ENCODE data around the gene CD8B2. TPM values are rescaled to one million over a fixed set of nuclear protein-coding genes. Genes with fewer than 3 reads are reported as not detected.

CD8B2 gene
- total RNA-seq, 2 donors from 2014 or later: not detected

DNA sequence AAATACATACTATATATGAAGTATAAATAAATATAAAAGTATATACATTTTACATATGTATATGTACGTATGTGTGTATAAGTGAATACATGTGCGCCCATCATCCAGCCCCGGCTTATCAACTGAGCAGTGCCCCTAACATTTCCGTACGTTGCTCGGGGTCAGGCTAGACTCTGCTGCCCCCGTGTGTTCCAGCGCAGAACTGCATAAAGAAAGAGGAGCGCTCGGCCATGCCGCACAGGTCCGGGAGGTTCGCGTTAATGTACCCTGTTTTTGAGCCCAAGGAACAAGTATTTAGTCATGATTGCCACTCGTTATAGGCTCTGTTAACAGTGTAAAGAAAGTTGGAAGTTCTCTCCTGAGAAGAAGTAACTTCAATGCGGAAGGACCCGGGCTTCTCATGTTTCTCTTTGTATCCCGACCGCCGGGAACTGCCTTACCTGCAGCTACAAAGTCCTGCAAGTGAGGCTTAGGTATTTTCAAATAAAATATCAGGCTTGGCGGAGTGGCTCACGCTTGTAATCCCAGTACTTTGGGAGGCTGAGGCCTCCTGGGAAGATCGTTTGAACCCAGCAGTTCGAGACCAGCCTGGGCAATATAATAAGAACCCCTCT is 55.7 kb downstream of the CD8B2 start:
- 11 to 23% methylated on average over 16 to 24 of the region's 24 CpGs for WGBS, 2 experiments (ENCODE audit: insufficient coverage in 1 of 2, insufficient read length in 1 of 2)
- no peaks in the 10 kb centered on the region for H3K9me3 ChIP-seq (ENCODE audit: control insufficient read depth, low read length)
- Mint-ChIP-seq H3K27me3 (ENCODE audit: insufficient read depth) (peaks cover 14% of the 10 kb centered on the region), H3K36me3 (ENCODE audit: low read depth) (no peaks in the 10 kb centered on the region), H3K27ac (peak overlapping the region; percentile 71), H3K4me1 (peaks cover 10% of the 10 kb centered on the region), H3K4me3 (peak overlapping the region; percentile 42), H3K9me3 (no peaks in the 10 kb centered on the region)
- H3K27me3 ChIP-seq (ENCODE audit: control insufficient read depth, insufficient read depth, low read length, poor library complexity, severe bottlenecking): peaks cover 9% of the 10 kb centered on the region
- H3K36me3 ChIP-seq (ENCODE audit: control insufficient read depth, insufficient read depth, low read length): no peaks in the 10 kb centered on the region
- H3K9ac ChIP-seq (ENCODE audit: extremely low read depth, low read length, poor library complexity, severe bottlenecking): no peak overlapping the region
- peak; percentile 93 for DNase-seq
- no peak overlapping the region for H3K27ac ChIP-seq (ENCODE audit: low read depth, low read length)
- H3K4me1 ChIP-seq (ENCODE audit: control insufficient read depth, insufficient read depth, low read length): no peaks in the 10 kb centered on the region
- H3K4me3 ChIP-seq (ENCODE audit: low read length): no peak overlapping the region
- TF ChIP-seq, protein P1, sequence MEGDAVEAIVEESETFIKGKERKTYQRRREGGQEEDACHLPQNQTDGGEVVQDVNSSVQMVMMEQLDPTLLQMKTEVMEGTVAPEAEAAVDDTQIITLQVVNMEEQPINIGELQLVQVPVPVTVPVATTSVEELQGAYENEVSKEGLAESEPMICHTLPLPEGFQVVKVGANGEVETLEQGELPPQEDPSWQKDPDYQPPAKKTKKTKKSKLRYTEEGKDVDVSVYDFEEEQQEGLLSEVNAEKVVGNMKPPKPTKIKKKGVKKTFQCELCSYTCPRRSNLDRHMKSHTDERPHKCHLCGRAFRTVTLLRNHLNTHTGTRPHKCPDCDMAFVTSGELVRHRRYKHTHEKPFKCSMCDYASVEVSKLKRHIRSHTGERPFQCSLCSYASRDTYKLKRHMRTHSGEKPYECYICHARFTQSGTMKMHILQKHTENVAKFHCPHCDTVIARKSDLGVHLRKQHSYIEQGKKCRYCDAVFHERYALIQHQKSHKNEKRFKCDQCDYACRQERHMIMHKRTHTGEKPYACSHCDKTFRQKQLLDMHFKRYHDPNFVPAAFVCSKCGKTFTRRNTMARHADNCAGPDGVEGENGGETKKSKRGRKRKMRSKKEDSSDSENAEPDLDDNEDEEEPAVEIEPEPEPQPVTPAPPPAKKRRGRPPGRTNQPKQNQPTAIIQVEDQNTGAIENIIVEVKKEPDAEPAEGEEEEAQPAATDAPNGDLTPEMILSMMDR (conservative IDR thresholded peaks at IDR 0.05): peak; percentile 97

GRCh38 chr2:106545007-106545406 is 57.8 kb downstream of the CD8B2 start:
- DNase-seq: no peak
- Histone ChIP-seq H3K4me1 (ENCODE audit: control insufficient read depth, insufficient read depth, low read length) (no peaks in the 10 kb centered on the region), H3K27ac (ENCODE audit: low read depth, low read length) (no peak overlapping the region), H3K27me3 (ENCODE audit: control insufficient read depth, insufficient read depth, low read length, poor library complexity, severe bottlenecking) (peaks cover 9% of the 10 kb centered on the region), H3K4me3 (ENCODE audit: low read length) (no peak overlapping the region), H3K9ac (ENCODE audit: extremely low read depth, low read length, poor library complexity, severe bottlenecking) (no peak overlapping the region), H3K9me3 (ENCODE audit: control insufficient read depth, low read length) (no peaks in the 10 kb centered on the region), H3K36me3 (ENCODE audit: control insufficient read depth, insufficient read depth, low read length) (no peaks in the 10 kb centered on the region)
- Mint-ChIP-seq H3K9me3 (no peaks in the 10 kb centered on the region), H3K4me3 (no peak overlapping the region), H3K4me1 (no peaks in the 10 kb centered on the region), H3K36me3 (ENCODE audit: low read depth) (no peaks in the 10 kb centered on the region), H3K27me3 (ENCODE audit: insufficient read depth) (peaks cover 14% of the 10 kb centered on the region), H3K27ac (no peak overlapping the region)
- TF ChIP-seq, protein P1 (conservative IDR thresholded peaks at IDR 0.05): peak; percentile 48
- 82 to 94% methylated on average over 8 to 10 of the region's 10 CpGs for WGBS, 2 experiments (ENCODE audit: insufficient coverage in 1 of 2, insufficient read length in 1 of 2)

DNA sequence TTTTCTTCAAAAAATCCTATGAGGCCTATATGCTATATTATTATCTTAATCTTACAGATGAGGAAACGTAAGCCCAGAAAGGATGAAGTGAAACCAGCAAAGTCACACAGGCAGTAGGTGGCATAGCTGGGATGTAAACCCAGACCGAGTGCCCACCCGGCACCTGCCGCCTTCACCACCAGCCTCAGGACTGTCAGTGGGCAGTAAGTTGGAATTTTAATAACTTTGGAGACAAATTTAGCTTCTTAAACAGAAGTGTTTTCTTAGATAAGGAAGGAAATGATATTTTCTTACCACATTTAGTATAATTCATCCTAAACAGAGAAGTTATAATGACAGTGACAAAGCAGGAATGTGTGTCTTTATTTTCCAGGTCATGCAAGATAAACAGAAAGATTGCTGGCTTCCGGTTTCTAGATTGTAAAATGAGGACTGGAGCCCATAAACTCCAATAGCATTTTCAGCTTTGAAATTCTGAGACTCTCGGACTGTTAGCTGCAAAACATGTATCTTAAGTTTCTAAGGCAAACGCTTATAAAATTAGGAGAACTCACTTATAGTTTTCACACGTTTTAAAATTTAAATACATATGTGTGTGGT is 59.3 kb downstream of the CD8B2 start:
- Mint-ChIP-seq H3K27me3 (ENCODE audit: insufficient read depth) (peaks cover 7% of the 10 kb centered on the region), H3K4me3 (no peak overlapping the region), H3K27ac (no peak overlapping the region), H3K4me1 (no peaks in the 10 kb centered on the region), H3K9me3 (no peaks in the 10 kb centered on the region), H3K36me3 (ENCODE audit: low read depth) (no peaks in the 10 kb centered on the region)
- 92 to 97% methylated on average over 5 to 7 of the region's 8 CpGs for WGBS, 2 experiments (ENCODE audit: insufficient coverage in 1 of 2, insufficient read length in 1 of 2)
- Histone ChIP-seq H3K9ac (ENCODE audit: extremely low read depth, low read length, poor library complexity, severe bottlenecking) (no peak overlapping the region), H3K27ac (ENCODE audit: low read depth, low read length) (no peak overlapping the region), H3K27me3 (ENCODE audit: control insufficient read depth, insufficient read depth, low read length, poor library complexity, severe bottlenecking) (peaks cover 5% of the 10 kb centered on the region), H3K4me1 (ENCODE audit: control insufficient read depth, insufficient read depth, low read length) (no peaks in the 10 kb centered on the region), H3K36me3 (ENCODE audit: control insufficient read depth, insufficient read depth, low read length) (no peaks in the 10 kb centered on the region), H3K9me3 (ENCODE audit: control insufficient read depth, low read length) (no peaks in the 10 kb centered on the region), H3K4me3 (ENCODE audit: low read length) (no peak overlapping the region)
- no peak for DNase-seq
- TF ChIP-seq, protein P1 (conservative IDR thresholded peaks at IDR 0.05): no peak
